HG03354 (cell line): Measurements from ENCODE around the gene COQ2.
"Not testable (repeated sequence)": the region's sequence is repeated elsewhere in the genome, so short reads cannot be mapped to it uniquely, and the experiment has no call there.

Experiments used
- ATAC-seq: cut with Tn5 transposase; IDR thresholded peaks from one replicate; pipeline ENCODE4 v1.9.1; 2021; ENCODE audit warnings: mild to moderate bottlenecking; ENCODE audit not compliant: unreplicated experiment, poor library complexity, severe bottlenecking

The COQ2 gene

GRCh38 chr4:83252782-83253405, 31.7 kb downstream of the COQ2 start:
- ATAC-seq = peak; percentile 67

DNA sequence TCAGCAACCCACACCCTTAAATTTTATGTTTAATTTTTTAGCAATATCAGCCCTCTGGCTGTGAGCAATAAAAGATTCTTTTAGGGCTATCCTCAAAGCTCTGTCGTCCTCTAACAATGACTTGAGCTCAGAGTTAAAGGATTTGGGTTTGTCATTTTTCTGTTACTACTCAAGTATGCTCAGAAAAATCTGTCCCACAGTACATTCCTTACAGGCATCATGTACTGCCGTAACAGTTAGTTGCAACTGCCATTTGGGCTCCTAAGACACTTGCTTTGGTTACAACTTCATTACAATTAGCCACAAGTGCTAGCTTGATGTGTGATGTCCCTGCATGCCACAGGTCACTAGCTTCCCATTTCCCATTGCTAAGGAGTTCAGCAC, 33.2 kb downstream of the COQ2 start:
- ATAC-seq = no peak

GRCh38 chr4:83250687-83251446, 33.7 kb downstream of the COQ2 start:
- ATAC-seq = no peak

DNA sequence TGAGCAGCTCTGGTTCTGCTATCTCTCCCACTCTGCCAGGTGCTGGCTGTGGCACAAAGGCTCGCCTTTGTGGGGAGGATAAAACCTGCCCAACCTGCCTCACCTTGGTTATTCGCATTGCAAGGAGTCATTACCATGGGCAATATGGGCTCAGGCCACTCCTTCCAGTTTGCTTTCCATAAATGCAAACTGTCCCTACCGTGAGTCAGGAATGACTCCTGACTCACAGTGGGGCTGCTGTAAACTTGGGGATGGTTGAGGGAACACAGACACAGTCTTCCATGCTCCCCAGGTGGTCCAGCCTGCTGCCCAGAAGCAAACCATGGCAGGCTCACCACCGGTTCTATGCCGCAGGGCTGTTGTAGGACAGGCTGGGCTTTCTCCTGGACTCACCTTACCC, 36.1 kb downstream of the COQ2 start:
- ATAC-seq = no peak

DNA sequence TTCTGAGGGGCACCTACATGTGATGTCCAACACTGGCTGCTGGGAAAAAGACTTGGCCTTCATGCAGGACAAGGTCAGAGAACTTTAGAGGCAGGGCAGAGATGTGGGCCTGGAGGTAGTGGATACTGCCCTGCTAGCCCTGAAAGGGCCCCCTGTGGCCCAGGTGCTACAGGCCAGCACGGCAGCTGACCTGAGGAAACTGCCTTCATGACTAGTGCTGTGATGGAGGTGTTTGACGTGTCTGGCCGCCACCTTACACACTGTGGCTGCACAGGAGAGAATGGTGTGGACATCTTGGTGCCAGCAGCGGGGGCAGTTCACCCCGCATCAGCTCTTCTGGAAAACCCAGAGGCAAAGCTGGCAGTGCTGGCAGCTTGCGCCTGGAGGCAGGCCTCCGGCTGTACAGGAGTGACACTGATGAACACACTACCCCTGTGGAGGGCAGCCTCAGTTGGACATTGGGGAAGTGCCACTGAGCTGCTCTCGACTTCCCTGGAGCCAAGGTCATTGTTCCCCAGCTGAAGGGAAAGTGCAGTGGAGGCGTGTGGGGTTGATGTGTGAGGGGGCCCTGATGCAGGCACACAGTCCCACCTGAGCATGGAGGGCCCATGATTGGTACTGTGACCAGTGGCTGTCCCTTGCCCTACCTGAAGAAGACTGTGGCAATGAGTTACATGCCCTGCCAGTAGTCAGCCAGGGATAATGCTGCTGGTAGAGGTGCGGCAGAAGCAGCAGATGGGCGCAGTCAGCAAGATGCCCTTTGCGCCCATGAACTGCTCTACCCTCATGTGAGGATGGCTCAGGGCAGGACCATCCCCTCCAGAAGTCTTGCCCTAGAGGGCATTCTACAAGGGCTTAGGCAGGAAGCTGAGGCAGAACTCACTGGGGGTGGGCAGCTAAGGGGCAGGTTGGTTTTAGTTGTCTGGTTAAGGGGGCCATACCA, 36.9 kb downstream of the COQ2 start:
- no peak for ATAC-seq

DNA sequence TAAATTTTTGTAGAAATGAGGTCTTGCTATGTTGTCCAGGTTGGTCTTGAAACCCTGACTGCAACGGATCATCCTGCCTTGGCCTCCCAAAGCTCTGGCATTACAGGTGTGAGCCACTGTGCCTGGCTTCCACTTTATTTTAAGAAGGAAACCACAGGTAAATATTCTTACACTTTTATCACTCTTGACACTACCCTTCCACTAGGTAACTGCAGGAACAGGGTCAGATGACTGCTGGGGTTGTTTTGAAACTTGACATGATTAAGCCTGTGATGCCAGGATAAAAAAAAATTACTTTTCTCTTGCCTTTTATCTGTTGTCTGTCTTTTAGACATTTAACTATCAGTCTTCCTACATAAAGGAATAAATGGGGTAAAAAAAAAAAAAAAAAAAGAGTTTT, 43.5 kb downstream of the COQ2 start:
- no peak for ATAC-seq

- peak; percentile 92 for ATAC-seq
Measured at GRCh38 chr4:83240379-83240875, 44.2 kb downstream of the COQ2 start.

DNA sequence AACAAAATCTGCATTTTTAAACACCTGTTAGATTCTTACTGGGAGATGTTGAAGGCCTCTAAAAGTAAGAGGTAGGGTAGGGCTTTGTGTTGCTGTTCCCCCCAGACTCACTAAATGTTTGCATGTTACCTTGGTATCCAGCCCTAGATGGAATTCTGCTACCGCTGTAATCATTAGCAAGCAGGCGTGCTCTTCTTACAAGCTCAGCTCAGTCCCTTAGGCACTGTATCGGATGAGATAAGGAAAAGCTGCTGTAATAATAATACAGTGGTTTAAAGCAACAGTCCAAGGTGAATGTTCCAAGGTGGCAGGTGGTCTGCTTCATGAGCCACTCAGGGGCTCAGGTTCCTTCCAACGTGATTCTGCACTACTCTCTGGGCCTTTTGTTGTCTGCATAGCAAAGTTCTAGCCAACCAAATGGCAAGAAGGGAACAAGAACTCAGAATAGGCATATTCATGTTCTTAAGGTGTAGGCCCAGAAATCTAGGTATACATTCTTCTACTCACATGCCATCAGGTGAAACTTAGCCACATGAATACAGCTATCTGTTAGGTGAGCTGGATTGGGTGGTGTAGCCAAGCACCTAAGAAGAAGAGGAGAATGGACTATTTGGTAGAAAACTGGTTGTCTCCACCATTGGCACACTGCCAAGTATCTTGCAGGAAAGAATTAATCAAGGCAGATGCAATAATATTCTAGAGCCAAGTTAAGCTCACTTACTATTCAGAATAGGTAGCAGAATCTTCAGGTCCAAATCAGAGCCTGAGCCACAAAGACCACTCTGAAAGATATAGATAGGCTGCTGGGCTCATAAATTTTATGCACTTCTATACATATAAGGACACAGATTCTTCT, 46.0 kb downstream of the COQ2 start:
- no peak for ATAC-seq

DNA sequence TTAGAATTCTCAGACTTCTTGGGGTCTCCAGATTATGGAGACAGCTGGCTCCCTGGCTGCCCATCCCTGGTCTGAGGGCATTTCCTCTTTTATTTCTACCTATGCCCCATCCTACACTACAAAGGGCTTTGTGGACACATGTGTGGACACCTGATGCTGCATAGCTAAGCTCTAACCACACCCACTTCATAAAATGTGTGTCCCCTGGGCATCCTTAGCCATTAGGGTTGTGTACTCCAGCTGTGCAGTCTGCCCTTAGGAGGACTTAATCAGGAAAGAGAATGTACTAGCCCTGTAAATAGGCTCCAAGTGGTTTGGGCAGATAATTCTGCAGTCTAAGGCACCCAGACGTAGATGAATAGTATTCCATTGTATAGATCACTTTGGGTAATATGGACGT, 47.0 kb downstream of the COQ2 start:
- no peak for ATAC-seq

GRCh38 chr4:83235645-83236133, 48.9 kb downstream of the COQ2 start:
- ATAC-seq = not testable (repeated sequence)

DNA sequence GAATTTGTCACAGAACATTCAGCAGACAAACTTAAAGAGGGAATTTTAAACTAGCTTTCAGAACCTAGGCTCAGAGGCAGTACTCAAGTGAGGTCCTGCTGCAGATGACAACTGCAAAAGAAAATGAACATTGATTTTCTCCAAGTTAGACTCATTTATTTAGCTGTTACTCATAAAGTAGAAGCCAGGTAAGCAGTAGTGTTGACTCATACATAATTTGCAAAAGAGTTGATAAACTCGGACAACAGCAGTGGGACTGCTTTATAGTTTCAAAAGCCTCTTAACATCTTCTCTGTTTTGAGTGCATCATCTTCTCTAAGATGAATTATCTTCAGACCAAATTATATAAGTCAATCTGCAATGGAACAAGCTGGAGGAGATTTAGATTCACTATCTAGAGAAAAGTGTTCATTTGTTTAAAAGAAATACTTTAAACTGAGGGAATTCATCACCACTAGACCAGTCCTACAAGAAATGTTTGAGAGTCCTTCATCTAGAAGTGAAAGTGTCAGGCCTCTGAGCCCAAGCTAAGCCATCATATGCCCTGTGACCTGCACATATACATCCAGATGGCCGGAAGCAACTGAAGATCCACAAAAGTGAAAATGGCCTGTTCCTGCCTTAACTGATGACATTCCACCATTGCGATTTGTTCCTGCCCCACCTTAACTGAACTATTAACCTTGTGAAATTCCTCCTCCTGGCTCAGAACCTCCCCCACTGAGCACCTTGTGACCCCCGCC, 49.5 kb downstream of the COQ2 start:
- no peak for ATAC-seq

DNA sequence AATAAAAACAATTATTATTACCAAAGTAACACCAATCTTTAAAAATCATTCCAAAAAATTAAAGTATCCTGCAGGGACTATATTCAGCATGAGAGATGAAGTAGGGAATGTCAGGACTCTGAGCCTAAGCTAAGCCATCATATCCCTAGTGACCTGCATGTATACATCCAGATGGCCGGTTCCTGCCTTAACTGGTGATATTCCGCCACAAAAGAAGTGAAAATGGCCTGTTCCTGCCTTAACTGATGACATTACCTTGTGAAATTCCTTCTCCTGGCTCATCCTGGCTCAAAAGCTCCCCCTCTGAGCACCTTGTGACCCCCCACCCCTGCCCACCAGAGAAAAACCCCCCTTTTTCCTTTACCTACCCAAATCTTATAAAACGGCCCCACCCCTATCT, 50.2 kb downstream of the COQ2 start:
- not testable (repeated sequence) for ATAC-seq

GRCh38 chr4:83232082-83232481, 52.5 kb downstream of the COQ2 start:
- ATAC-seq = no peak

DNA sequence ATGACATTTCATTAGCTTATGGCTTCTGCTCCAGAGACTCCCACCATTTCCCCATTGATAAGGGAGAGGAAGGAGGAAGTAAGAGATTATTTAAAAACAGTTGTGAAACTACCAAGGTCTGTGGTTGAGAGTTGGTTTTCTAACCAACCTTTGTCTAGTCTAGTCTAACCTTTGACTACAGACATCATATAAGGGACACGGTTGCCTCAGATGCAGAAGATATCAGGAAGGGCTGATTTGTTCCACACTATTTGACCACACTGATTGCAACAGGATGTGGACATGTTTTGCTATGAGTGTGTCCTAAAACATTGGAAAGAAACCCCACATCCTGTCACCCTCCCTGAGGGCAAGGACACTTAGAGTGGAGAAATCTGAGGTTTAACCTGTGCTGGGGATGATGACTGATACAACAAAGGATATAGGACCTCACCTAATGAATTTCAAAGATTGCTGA, 53.0 kb downstream of the COQ2 start:
- peak; percentile 69 for ATAC-seq

DNA sequence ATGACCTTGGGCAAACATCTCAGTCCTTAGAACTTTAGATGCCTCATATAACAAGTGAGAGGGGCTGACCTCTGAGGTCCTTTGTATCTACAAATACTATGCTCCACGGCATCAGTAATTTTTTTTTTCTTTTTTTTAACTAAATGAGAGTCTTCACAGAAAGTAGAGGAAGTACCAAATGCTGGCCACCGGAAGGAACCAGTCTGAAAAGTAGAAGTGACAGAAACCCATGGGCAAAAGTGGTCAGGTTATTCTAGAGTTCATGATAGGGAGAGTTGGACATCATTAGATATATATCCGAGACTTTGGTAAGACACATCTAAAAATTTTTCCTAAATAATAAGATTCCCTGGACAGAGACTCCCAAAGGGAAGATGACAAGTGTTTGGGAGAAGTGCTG, 53.7 kb downstream of the COQ2 start:
- no peak for ATAC-seq

- ATAC-seq = no peak
Measured at GRCh38 chr4:83229791-83230190, 54.8 kb downstream of the COQ2 start.

DNA sequence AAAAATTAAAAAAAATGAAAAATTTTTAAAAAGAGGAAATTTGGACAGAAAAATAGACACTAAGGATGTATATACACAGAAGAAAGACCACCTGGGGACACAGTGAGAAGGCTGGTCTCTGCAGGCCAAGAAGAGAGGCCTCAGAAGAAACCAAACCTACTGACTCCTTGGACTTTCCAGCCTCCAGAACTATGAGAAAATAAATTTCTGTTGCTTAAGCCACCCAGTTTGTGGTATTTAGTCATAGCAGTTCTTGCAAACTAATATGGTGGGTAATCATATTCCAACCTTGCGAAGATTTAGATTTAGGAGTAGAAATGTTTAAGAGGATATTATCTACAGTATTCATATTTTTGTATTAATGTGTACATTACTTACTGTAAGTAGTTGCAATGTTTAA, 56.4 kb downstream of the COQ2 start:
- no peak for ATAC-seq

GRCh38 chr4:83224502-83225197, 59.9 kb downstream of the COQ2 start:
- ATAC-seq = no peak
